Fibroblast of skin of left quadriceps (primary cell): ENCODE measurements around the gene CFB.
"Not testable (repeated sequence)": the region's sequence is repeated elsewhere in the genome, so short reads cannot be mapped to it uniquely, and the experiment has no call there.

Source experiments
- DNase-seq, 2 experiments: peaks; one replicate each; pipeline ENCODE4 v3.0.0-alpha.2; 2013; ENCODE audit warnings: low read depth in 2 of 2

Gene CFB

DNA sequence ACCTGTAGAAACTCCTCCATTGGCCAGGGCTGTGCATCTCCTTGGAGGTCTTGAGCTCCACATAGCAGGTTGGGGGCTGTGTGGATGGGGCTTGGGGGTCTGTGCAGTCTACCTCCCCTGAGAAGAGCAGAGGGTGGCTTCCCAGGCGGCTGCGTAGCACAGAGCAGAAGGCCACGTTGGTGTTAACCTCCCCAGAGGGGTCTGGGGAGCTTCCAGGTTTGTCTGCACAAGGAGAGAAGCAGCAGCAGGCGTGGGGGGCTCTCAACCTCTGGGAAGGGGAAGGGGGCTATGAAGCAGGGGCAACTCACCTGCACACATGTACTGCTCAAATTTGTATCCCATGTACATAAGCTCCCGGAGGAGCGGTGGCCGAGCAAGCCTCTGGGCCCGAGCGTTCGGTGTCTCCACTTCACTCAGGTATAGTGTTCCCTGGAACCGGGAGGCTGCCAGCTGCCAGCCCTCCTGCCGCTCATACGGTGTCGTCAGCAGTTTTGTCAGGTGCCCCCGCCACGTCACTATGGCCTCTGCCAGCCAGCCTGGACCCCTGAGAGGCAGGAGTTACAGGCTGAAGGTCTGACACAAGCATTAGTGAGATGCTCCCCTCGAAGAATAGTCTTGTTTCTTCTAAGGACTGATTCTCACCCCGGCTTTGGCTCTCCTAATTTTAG, 24.8 kb downstream of the CFB start:
- no peak for DNase-seq

DNA sequence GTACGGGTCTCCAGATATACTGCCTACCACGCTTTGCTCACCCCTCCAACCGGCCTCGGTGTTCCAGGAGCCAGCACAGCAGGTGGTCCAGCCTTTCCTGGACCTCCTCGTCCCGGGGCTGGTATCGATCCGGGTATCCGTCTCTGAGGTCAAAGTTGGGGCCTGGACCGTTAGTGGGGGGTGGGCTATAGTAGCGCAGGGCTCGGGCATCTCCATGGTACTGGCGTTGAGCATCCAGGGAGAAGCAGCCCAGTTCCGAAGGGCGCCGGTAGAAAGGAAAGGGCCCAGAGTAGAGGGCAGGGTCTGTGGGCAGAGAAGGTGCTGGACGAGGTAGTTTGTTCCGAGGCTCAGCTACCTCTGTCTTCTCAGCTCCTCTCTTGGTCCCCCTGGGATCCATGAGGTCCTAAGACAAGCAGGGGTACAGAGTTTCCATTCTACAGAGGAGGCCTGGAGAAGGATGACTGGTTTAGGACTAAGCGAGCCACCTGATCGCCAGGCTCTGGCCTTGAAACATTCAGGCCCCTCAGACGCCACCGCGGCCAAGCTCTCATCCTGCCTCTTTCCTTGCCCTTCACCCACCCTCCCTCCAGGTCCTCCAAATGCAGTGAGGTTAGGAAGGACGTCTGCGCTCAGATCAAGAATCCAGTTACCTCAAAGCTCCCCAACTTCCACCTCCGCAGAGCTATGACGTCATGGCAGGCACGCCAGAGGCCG, 25.5 kb downstream of the CFB start:
- no peak for DNase-seq

DNA sequence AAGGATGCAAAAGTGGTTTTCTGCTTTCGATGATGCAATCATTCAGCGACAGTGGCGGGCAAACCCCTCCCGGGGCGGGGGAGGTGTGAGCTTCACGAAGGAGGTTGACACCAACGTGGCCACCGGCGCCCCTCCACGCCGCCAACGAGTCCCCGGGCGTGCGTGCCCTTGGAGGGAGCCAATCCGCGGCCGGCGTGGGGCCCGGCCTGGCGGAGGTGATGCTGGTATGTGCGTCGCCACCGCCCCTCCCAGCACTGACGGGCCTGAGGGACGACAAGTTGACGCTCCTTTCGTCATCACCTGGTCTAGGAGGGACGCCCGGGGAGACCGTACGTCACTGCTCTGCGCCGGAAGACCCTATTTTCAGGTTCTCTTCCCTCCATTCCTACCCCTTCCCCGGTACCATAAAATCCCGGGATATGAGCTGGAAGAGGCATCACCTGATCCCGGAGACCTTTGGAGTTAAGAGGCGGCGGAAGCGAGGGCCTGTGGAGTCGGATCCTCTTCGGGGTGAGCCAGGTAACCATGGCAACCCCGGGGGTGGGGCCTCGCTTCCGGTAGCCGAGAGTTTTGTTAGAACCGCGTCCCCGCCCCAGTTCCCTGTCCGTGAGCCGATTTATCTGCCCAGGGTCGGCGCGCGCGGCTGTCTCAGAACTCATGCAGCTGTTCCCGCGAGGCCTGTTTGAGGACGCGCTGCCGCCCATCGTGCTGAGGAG, 26.3 kb downstream of the CFB start, which contains the start of gene DXO:
Gene DXO (minus strand): TSS at position 146 of the 716 bp plus-strand sequence. CDS start 463 bp downstream, outside the sequence.
- DNase-seq: peak; percentile 97

DNA sequence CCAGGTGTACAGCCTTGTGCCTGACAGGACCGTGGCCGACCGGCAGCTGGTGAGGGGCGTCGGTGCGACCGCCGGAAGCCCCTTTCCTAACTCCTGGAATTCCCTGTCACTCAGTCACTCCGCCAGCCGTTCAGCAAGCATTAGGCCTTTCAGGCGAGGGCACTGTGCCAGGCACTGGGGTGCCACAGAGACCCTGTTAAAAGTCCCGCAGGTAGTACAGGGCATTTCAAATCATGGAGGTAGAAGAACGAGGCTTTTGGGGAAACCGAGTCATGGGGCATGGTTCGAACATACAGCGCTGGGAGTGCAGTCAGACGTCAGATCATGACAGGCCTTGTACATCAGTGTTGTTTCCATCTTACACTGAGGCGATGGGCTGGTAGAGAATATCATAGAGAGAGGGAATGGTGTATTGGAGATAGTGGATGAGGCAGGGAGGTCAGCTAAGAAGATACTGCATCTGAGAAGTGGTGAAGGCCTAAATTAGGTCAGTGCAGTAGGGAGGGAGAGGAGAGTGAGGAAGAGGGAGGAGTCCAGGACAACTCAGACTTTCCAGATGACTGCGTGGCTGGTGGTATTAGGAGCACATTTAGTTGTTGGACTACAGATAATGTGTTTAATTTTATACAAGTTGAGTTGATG, 26.9 kb downstream of the CFB start:
- DNase-seq: no peak

DNA sequence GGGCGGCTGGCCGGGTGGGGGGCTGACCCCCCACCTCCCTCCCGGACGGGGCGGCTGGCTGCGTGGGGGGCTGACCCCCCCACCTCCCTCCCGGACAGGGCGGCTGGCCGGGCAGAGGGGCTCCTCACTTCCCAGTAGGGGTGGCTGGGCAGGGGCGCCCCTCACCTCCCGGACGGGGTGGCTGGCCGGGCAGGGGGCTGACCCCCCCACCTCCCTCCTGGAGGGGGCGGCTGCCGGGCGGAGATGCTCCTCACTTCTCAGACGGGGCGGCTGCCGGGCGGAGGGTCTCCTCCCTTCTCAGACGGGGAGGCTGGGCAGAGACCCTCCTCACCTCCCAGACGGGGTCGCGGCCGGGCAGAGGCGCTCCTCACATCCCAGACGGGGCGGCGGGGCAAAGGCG, 30.2 kb downstream of the CFB start:
- DNase-seq: not testable (repeated sequence)

DNA sequence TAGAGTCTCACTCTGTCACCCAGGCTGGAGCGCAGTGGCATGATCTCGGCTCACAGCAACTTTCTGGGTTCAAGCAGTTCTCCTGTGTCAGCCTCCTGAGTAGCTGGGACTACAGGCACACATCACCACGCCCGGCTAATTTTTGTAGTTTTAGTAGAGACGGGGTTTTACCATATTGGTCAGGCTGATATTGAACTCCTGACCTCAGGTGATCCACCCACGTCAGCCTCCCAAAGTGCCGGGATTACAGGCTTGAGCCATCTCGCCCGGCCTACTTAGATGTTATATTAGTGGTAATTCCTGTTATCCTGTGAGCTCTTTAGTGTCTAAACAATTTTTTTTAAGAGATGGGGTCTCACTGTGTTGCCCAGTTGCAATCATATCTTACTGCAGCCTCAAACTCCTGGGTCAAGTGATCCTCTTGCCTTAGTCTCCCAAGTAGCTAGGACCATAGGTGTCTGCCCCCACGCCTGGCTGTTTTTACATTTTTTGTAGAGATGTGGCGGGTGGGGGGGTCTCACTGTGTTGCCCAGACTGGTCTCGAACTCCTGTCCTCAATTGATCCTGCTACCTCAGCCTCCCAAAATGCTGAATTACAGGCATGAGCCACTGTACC, 32.0 kb downstream of the CFB start:
- DNase-seq: no peak

DNA sequence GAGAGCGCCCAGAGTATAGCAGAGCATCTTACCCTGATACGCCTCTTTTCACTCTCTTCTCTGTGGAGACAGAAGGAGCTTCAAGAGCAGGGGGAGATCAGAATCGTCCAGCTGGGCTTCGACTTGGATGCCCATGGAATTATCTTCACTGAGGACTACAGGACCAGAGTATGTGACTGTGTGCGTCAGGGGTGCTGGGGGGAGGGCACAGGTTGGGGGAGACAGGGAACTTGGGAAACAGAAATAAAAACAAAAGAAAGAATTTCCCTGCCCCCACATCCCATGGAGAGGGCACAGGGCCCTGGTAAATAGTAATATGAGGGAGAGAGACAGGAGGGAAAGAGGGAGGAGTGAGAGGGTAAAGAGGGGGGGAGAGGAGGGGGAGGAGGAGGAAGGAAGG, 32.9 kb downstream of the CFB start:
- no peak for DNase-seq

DNA sequence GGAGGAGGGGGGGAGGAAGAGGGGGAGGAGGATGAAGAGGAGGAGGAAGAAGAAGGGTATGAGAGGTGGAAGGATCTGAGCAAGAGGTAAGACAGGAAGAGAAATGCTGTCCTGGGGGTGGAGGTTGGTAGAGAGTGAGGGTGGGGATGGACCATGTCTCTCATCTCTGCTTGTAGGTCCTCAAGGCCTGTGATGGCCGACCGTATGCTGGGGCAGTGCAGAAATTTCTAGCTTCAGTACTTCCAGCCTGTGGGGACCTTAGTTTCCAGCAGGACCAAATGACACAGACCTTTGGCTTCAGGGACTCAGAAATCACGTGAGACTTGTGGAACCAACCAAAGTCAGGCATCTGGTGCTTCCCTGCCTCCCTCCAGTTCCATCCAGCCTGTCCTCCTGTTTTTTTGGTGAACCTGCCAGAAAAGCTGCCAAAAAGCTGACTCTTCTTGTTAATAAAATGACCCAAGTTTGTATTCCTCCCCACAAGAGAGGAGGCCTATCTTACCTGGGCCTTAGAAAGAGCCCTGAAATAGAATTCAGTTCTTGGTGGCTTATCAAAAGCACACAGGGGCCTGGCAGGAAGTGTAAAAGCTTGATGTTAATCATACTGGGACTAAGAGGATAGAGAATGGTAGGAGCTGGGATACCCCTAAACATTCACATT, 33.5 kb downstream of the CFB start:
- no peak for DNase-seq

DNA sequence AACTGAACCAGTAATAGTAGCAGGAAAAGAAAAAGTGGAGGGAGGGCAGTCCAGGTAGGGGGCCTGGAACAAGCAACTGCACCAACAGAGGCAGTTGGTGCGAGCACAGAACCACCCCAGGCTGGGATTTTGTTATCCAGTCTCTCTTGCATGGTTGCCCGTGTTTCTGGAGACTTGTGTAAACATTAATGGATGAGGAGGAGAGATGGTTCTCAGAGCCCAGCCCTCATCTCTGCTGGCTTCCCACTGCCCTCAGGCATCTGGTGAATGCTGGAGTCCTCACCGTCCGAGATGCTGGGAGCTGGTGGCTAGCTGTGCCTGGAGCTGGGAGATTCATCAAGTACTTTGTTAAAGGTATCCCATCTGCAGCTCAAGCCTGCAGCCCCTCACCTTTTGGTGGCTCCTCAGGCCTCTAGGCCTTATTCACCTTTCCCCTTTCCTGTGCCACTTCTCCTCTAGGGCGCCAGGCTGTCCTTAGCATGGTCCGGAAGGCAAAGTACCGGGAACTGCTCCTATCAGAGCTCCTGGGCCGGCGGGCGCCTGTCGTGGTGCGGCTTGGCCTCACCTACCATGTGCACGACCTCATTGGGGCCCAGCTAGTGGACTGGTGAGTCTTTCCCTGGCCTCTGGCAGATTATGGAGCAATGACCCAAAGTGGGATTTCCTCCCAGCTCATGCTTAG, 34.4 kb downstream of the CFB start:
- DNase-seq: not testable (repeated sequence)

DNA sequence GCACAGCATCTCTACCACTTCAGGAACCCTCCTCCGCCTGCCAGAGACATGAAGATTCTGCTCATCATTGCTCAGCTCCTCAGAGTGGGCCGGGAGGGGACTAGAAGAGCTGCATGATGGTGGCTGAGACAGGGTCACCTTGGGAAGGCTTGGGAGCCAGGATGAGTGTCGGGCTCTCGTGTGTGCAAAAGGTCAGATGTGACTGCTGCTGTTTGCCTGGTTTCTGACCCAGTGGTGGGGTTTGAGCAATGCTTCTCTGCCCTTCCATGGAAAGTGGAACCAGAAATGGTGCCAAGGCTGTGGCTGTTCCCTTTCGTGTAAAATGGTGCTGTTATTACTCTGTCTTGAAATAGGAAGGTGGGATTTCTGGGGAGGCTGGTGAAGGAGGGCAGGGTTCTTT, 35.1 kb downstream of the CFB start:
- not testable (repeated sequence) for DNase-seq

DNA sequence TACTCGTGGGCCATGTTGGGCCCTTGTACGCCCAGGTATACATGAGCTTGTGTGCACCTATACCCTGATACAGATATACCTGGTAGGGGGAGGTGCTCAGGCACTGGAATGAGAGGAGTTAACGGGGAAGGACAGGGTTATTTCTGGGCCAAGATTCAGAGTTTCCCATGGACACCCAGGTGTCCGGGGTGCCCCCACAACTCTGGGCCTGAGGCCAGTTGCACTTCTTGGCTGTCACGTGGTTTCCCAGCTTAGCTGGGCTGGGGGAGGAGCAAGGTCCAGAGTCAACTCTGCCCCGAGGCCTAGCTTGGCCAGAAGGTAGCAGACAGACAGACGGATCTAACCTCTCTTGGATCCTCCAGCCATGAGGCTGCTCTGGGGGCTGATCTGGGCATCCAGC, 35.8 kb downstream of the CFB start, which contains the start of gene C4A:
Gene C4A (plus strand): TSS at position 314 of the 400 bp plus-strand sequence. CDS start 51 bp downstream, at position 365.
- DNase-seq: not testable (repeated sequence)

DNA sequence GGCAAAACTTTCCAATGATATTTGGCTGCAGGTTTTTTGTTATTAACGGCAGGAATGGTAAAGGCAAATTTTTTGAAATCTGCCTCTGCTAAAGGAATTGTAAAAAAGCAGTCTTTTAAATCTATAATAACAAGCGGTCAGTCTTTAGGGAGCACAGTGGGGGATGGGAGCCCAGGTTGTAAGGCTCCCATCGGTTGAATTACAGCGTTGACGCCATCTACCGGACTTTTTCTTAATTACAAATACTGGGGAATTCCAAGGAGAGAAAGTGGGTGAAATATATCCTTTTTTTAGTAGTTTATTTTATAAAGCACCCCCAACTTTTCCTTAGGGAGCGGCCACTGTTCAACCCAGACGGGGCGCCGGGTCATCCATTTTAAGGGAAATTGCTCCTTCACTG, 43.5 kb downstream of the CFB start:
- DNase-seq: not testable (repeated sequence)

DNA sequence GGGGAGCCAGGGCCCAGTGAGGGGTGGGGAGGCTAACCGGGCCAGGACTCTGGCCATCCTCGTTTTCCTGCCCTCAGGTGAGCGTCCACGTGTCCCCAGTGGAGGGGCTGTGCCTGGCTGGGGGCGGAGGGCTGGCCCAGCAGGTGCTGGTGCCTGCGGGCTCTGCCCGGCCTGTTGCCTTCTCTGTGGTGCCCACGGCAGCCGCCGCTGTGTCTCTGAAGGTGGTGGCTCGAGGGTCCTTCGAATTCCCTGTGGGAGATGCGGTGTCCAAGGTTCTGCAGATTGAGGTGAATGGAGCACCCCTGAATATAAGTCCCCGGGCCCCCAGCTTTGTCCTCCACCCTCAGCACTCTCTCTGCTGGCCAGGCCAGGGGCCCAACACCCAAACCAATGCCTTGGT, 48.5 kb downstream of the CFB start:
- DNase-seq: not testable (repeated sequence)

DNA sequence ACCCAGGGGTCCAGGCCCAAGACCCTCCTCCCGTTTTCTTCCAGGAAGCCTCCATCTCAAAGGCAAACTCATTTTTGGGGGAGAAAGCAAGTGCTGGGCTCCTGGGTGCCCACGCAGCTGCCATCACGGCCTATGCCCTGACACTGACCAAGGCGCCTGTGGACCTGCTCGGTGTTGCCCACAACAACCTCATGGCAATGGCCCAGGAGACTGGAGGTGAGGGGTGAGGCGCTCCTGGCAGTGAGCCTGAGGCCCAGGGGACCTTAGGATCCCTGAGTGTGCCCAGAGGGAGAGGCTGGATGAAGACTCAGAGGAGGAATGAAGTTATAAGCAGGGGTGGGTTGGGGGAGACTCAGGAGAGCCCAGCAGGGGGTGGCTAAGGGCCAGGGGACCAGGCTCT, 50.5 kb downstream of the CFB start:
- not testable (repeated sequence) for DNase-seq
